HG03565 (cell line): ENCODE data around the gene ATF4.
A peak's percentile ranks its signal among the peaks of the same experiment; 100 is the strongest.
"Not testable (repeated sequence)": the region's sequence is repeated elsewhere in the genome, so short reads cannot be mapped to it uniquely, and the experiment has no call there.

Experiments
- ATAC-seq: cut with Tn5 transposase; IDR thresholded peaks from one replicate; pipeline ENCODE4 v1.9.1; 2021; ENCODE audit warnings: mild to moderate bottlenecking, moderate library complexity; ENCODE audit not compliant: unreplicated experiment

Gene ATF4

DNA sequence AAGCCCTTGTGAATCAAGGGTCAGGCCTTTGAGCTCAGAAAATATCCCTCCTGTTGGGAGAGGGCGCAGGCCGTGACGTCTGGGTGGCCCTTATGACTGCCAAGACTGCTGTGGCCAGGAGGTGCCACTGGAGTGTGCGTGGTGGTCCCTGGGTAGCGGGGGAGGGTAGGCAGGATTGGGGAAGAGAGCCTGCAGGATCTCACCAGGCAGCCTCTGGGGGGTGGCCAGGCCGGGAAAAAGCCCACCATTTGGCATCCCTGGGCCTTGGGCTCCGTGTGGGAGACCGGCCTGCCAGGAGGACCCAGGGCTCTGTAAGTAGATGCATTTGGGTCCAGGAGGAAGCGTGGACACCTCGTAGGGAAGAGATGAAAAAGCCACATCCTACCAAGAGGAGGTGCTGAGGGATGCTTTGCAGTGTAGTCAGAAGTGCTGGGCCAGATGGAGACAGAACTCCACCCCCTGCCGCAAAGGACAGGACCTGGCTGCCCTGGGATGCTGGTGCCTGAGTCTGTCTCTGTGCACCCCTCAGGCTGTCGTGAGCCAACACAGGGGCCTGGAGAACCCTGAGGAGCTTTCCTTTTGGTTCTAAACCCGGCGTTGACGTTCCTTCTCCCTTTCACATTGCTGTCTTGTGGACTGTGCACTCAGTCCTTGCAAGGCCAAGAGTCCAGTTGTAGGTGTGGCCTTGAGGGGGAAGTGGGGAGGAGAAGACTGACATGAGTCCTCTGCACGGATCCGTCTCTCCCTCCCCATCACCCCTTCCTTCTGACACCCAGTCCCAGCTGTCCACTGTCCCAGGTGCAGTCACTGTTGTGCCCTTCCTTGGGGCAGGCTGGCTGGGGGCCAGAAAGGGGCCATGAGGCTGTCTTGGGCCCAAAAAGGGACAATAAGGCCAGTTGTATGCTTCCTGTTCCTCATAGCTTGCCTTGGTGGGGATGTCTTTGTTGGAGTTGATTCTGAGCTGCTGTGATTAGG is 31.0 kb upstream of the ATF4 start:
- no peak for ATAC-seq

DNA sequence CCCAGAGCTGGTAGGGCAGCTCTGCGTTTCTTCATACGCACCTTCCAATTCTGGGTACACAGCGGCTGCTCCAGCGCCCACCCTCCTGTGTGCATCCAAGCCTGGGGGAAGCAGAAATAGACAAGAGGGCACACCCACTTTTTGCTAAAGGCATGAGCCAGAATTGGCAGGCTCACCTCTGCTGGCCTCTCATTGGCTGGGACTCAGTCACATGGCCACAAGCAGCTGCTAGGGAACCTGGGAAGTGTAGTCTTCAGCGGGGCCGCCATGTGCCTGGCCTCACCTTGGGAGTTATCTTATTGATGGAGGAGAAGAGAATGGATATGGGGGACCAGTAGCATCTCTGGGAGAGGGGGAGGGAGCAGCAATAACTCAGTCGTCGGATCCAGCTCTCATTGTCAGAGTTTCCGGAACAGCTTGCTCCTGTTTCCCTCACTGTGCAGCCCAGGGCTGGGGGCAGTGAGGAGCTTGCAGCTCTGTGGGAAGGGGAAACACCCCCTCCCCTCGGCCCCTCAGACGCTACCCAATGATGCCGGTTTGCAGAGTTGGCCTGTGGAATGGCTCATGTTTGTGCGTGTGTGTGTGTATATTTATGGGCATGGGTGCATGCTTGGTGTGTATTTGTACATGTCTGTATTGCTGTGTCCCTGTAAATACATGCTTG is 30.1 kb upstream of the ATF4 start:
- ATAC-seq = peak; percentile 71

- ATAC-seq = no peak
Observed at GRCh38 chr22:39490966-39491680, 29.2 kb upstream of the ATF4 start.

GRCh38 chr22:39491696-39492095 is 28.7 kb upstream of the ATF4 start:
- ATAC-seq = no peak

DNA sequence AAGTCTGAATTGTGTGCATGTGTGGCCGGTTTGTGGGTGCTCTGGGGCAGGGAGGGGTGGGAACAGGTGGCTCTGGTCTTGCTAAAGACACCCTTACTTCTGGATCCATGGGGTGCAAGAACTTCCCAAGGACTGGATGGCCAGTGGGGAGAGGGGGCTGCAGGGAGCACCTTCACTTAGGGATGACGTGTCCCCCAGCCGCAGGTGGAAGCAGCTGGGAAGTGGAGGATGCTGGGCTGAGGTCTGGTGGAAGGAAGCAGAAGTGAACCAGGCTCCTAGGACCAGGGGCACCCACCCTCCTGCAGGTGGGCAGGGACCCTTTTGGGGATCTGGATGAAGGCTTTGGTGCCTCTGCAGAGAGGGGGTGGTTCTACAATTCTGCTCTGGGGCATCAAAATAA is 28.2 kb upstream of the ATF4 start:
- no peak for ATAC-seq

DNA sequence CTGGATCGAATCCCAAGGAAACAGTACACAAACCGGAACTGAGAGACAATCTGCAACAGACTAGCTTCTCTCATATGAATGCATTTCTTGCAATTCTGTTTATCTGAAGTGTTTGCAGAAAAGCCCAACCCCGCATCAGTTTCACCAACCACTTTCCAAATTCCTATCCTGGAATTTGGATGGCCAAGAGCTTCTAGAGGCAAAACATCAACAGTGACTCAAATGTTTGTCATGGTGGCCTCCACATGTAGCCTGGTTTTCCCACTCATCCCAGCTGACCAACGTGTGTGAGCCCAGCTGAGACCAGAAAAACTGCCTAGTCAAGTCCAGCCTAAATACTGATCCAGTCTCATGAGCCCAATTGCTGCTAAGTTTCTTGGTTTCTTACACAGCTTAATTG is 26.6 kb upstream of the ATF4 start:
- no peak for ATAC-seq

DNA sequence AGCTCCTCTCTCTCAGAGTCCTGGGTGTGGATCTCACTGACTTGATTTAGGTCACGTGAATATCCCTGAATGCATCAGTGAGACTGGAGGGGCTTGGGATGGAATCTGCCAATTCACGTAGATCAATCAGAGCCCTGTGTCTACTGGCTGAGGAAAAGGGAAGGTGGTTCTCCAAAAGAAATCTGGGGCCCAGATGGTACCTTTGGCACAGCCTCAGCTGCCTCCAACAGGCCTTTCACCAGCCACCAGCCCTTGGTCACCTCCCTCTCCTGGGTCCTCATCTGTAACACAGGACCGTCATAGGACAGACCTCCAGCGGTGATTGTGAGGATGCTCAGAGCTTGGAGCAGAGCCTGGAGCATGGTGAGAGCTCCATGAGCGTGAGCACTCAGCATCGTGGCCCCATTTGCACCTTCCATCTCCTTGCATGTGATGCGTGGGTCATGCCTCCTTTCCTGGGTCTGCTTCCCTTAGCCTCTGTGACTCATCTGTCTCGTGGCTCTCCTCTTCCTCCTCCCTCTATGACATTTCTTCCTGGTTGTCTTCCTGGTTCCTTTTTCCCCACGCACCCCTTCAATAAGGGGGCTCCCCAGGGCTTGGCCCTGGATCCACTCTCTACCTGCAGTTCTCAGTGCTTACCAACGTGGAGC is 25.8 kb upstream of the ATF4 start:
- ATAC-seq = no peak

DNA sequence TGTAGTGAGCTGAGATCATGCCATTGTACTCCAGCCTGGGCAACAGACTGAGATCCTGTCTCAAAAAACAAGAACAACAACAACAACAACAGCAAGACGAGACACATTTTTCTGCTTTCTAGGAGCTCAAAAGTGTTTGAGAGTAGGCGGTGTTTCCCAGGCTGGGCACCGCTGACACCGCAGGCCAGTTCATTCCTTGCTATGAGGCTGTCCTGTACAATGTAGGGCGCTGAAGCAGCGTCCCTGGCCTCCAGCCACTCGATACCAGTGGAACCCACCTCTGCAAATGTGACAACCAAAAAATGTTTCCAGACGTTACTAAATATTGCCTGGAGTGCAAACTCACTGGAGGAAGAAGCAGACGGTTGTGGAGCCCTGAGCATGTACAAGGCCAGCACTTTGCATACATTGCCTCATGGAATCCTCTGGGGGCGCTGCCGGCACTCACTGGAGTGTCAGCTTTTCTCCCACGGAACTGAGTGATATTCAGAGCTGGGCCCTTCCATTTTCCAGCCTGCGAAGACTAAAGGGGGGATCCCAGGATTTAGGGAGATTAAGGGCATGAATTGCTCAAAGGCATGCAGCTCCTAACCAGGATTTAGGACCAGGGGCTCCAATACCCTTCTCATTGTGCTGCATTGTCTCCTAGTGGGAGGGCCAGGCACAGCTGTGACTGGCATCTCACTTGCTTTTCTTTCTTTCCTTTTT is 24.1 kb upstream of the ATF4 start:
- no peak for ATAC-seq

DNA sequence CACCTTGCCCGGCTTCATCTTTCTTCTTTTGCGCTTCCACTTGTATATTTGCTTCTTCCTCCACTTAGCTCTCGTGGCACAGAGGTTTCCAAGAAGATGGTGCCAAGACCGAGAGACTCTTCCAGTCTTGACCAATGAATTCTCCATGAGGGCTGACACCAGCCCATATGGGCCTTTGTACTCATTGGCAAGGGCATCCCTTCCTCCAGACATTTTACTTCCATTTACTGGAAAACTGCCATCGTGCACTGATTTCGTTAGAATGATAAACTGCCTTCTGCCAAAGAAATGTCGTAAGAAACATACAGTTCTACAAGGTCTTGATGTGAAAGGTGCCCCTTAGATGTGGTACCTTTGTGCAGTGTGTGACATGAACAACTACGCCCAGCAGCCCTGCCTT is 22.9 kb upstream of the ATF4 start:
- ATAC-seq = no peak

- ATAC-seq = no peak
Observed at GRCh38 chr22:39498368-39498767, 22.0 kb upstream of the ATF4 start.

- no peak for ATAC-seq
Observed at GRCh38 chr22:39498802-39499201, 21.6 kb upstream of the ATF4 start.

- ATAC-seq = no peak
Observed at GRCh38 chr22:39500101-39500500, 20.3 kb upstream of the ATF4 start.

DNA sequence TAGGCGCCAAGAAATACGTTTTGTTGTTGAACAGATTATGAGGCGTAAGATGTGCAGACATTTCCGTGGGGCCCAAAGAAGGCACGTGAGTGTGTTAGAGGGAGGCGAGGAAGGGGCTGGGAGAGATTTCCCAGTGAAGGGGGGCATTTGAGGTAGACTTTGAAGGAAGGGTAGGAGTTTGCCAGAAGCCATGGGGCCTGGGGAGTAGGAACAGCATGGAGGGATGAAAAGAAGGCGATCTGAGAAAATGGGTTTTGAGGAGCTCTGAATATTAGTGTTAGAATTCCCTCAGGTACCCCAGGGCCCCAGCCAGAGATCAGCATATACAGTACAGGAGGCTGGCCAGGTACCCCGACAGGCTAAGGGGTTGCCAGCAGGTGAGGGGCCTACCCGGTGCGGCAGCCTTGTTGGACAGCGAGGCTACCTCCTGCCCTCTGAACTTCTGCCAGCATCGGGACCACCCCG is 18.7 kb upstream of the ATF4 start:
- no peak for ATAC-seq

- ATAC-seq = peak; percentile 76
Observed at GRCh38 chr22:39502109-39502788, 18.1 kb upstream of the ATF4 start, which contains the start of gene MIEF1. TSS of gene MIEF1 (plus strand) at chr22:39502290. CDS start at chr22:39511295, 9,005 bp downstream.

GRCh38 chr22:39502789-39503409 is 17.5 kb upstream of the ATF4 start:
- no peak for ATAC-seq

DNA sequence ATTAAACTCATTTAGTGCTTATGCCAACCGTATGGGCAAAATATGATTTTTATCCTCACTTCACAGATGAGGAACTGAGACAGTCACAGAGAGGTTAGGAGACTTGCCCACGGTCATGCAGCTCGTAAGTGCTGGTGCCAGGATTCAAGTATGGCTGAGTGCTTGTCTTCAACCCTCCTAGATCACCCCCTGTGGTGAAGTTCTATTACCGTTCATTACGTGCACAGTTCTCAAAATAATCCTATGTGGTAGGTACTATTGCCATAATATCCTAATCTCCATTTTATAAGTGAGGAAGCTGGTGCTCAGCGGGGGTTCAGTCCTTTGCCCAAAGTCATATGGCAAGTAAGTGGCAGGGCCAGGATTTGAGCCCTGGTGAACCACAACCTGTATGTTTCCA is 16.7 kb upstream of the ATF4 start:
- ATAC-seq = no peak

DNA sequence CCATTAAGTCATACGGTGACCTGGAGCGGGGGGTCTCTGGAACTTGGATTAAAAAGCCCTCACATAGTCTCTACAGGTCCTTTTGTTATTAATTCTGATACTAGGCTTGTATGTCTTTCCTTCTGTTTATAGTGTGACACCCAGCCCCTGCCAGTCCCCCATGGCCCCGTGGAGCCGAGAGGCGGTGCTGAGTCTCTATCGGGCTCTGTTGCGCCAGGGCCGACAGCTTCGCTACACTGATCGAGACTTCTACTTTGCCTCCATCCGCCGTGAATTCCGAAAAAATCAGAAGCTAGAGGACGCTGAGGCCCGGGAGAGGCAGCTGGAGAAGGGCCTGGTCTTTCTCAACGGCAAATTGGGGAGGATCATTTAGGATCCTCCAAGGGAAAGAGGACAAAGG is 16.3 kb upstream of the ATF4 start:
- ATAC-seq = no peak

- ATAC-seq = not testable (repeated sequence)
Observed at GRCh38 chr22:39507021-39507420, 13.3 kb upstream of the ATF4 start.

DNA sequence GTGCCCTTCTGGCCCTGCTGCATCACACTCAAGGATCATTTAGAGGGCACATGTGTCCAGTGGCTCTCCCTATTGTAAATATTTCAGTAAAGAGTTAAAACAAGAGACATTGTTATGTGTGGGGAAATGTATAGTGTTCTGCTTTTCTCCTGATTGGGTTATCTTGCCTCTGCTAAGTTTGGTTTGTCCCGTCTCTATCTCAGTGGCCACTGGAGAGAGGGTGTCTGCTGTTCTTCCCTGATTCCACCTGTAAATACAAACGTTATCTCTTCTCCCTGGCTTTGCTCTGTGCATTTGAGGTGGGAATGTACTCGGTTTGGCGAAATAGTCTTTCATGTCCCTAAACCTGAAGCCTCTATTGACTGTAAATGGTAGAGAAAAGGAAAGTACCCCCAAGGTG is 12.0 kb upstream of the ATF4 start:
- ATAC-seq = no peak
